GM12891 (cell line): ENCODE data around the gene ACTG2. TPM values are rescaled to one million over a fixed set of nuclear protein-coding genes. Genes with fewer than 3 reads are reported as not detected.

Experiments used
- DNase-seq: peaks from one replicate; pipeline ENCODE4 v3.0.0; 2011; ENCODE audit warnings: low spot score; ENCODE audit not compliant: insufficient read length
- FAIRE-seq: peaks from 2 replicates; lab custom pipeline; 2011; peaks lifted over from hg19 to GRCh38; lab: Jason Lieb, UNC
- PAX5 ChIP-seq: IDR thresholded peaks from 2 replicates; pipeline ENCODE4 v1.6.1; 2011; ENCODE audit warnings: low read length, moderate library complexity, mild to moderate bottlenecking; ENCODE audit not compliant: insufficient read depth, severe bottlenecking
- POLR2A ChIP-seq: IDR thresholded peaks from 2 replicates; pipeline ENCODE4 v1.6.1; 2011; ENCODE audit warnings: low read depth, low read length, control low read depth
- POLR2AphosphoS5 ChIP-seq: IDR thresholded peaks from 2 replicates; pipeline ENCODE4 v1.6.1; 2011; ENCODE audit warnings: low read depth, low read length, control low read depth
- POU2F2 ChIP-seq: IDR thresholded peaks from 2 replicates; pipeline ENCODE4 v1.6.1; 2011; ENCODE audit warnings: low read depth, mild to moderate bottlenecking, control low read depth, low read length, moderate library complexity
- SPI1 ChIP-seq: IDR thresholded peaks from 2 replicates; pipeline ENCODE4 v1.6.1; 2011; ENCODE audit warnings: low read depth, low read length, control low read depth
- TAF1 ChIP-seq: IDR thresholded peaks from 2 replicates; pipeline ENCODE4 v1.6.1; 2011; ENCODE audit warnings: low read depth, low read length, control low read depth
- polyA plus RNA-seq: library from polyadenylated mRNA; unstranded; fragments of >200 nt; gene quantifications from one replicate; pipeline ENCODE4 v1.2.1, GENCODE V29; 2012; ENCODE audit warnings: low read depth, missing spikeins, inconsistent platforms; ENCODE audit not compliant: missing spikeins

Gene ACTG2
- polyA plus RNA-seq: not detected

- DNase-seq (no peak), FAIRE-seq (no peak)
- no peak for TF ChIP-seq POLR2AphosphoS5
- no peak for TF ChIP-seq POLR2A
- no peak for TF ChIP-seq POU2F2
- no peak for TF ChIP-seq PAX5
- TF ChIP-seq TAF1: no peak
- no peak for TF ChIP-seq SPI1
These were observed at the start of gene ACTG2 for GRCh38 chr2:73892631-73893329. ACTG2 (plus strand) TSS chr2:73893008; CDS start chr2:73901312, 8,304 bp downstream.

GRCh38 chr2:73844087-73844486 is 48.7 kb upstream of the ACTG2 start:
- DNase-seq: no peak
- FAIRE-seq: no peak
- TF ChIP-seq POU2F2: no peak
- no peak for TF ChIP-seq PAX5

GRCh38 chr2:73850009-73850408 is 42.8 kb upstream of the ACTG2 start:
- DNase-seq (no peak), FAIRE-seq (no peak)
- no peak for TF ChIP-seq SPI1
- TF ChIP-seq POLR2AphosphoS5: no peak
- TF ChIP-seq POLR2A: no peak
- no peak for TF ChIP-seq TAF1
- TF ChIP-seq PAX5: no peak
- TF ChIP-seq POU2F2: no peak

GRCh38 chr2:73851274-73851673 is 41.5 kb upstream of the ACTG2 start:
- FAIRE-seq: no peak
- DNase-seq: no peak
- TF ChIP-seq POU2F2: no peak
- TF ChIP-seq PAX5: no peak
- no peak for TF ChIP-seq POLR2A
- no peak for TF ChIP-seq POLR2AphosphoS5
- TF ChIP-seq SPI1: no peak
- TF ChIP-seq TAF1: no peak

- TF ChIP-seq TAF1: no peak
- no peak for TF ChIP-seq POLR2AphosphoS5
- no peak for TF ChIP-seq POLR2A
- no peak for TF ChIP-seq SPI1
- TF ChIP-seq PAX5: no peak
- no peak for TF ChIP-seq POU2F2
- DNase-seq (no peak), FAIRE-seq (no peak)
These were observed 40.8 kb upstream of the ACTG2 start for GRCh38 chr2:73852020-73852419.

GRCh38 chr2:73855526-73855925 is 37.3 kb upstream of the ACTG2 start:
- no peak for DNase-seq
- TF ChIP-seq SPI1 (no peak), POLR2AphosphoS5 (no peak), POU2F2 (no peak), TAF1 (no peak), POLR2A (no peak), PAX5 (no peak)
- no peak for FAIRE-seq

- FAIRE-seq: no peak
- DNase-seq: no peak
- TF ChIP-seq POU2F2: no peak
- TF ChIP-seq TAF1: no peak
- TF ChIP-seq PAX5: no peak
These were observed 36.6 kb upstream of the ACTG2 start for GRCh38 chr2:73856214-73856613.

- TF ChIP-seq SPI1 (no peak), POLR2AphosphoS5 (no peak), TAF1 (no peak), PAX5 (no peak), POU2F2 (no peak), POLR2A (no peak)
- FAIRE-seq: no peak
- no peak for DNase-seq
These were observed 32.9 kb upstream of the ACTG2 start for GRCh38 chr2:73859721-73860586.

GRCh38 chr2:73862987-73863386 is 29.8 kb upstream of the ACTG2 start:
- FAIRE-seq: no peak
- TF ChIP-seq POU2F2 (no peak), POLR2A (no peak), PAX5 (no peak), POLR2AphosphoS5 (no peak), TAF1 (no peak), SPI1 (no peak)
- no peak for DNase-seq
